Stimulated activated naive CD4-positive, alpha-beta T cell treated with Interleukin-2 at 50 U/mL for 16 hours (primary cell): ENCODE data around the gene RAB40C.
A peak's percentile ranks its signal among the peaks of the same experiment; 100 is the strongest.
"Not testable (repeated sequence)": the region's sequence is repeated elsewhere in the genome, so short reads cannot be mapped to it uniquely, and the experiment has no call there.

ENCODE experiments used
- DNase-seq: peaks from one replicate; lab custom pipeline; 2025; lab: John Stamatoyannopoulos, UW

Gene RAB40C

GRCh38 chr16:590815-591200, 942 bp downstream of the RAB40C start:
- DNase-seq = no peak

- no peak for DNase-seq
Observed at GRCh38 chr16:591231-591630, 1.4 kb downstream of the RAB40C start.

- DNase-seq = no peak
Observed at GRCh38 chr16:591892-592517, 2.1 kb downstream of the RAB40C start.

GRCh38 chr16:592518-593306, 2.8 kb downstream of the RAB40C start:
- DNase-seq = no peak

GRCh38 chr16:593406-593805, 3.5 kb downstream of the RAB40C start:
- no peak for DNase-seq

GRCh38 chr16:593807-594206, 3.9 kb downstream of the RAB40C start:
- no peak for DNase-seq

GRCh38 chr16:595094-595528, 5.2 kb downstream of the RAB40C start:
- DNase-seq = no peak

- no peak for DNase-seq
Observed at GRCh38 chr16:595942-596735, 6.3 kb downstream of the RAB40C start.

GRCh38 chr16:596736-597060, 6.8 kb downstream of the RAB40C start:
- no peak for DNase-seq

GRCh38 chr16:597655-598054, 7.8 kb downstream of the RAB40C start:
- DNase-seq = not testable (repeated sequence)

GRCh38 chr16:598823-599739, 9.2 kb downstream of the RAB40C start:
- no peak for DNase-seq

- no peak for DNase-seq
Observed at GRCh38 chr16:600781-601180, 10.9 kb downstream of the RAB40C start.

GRCh38 chr16:603933-604332, 14.1 kb downstream of the RAB40C start:
- DNase-seq = no peak

GRCh38 chr16:606656-607307, 16.9 kb downstream of the RAB40C start:
- no peak for DNase-seq

- DNase-seq = peak; percentile 34
Observed at GRCh38 chr16:608019-608418, 18.2 kb downstream of the RAB40C start.

GRCh38 chr16:609316-609715, 19.4 kb downstream of the RAB40C start:
- DNase-seq = no peak

GRCh38 chr16:609984-610383, 20.1 kb downstream of the RAB40C start:
- DNase-seq = no peak

- peak; percentile 53 for DNase-seq
Observed at GRCh38 chr16:610513-611381, 20.9 kb downstream of the RAB40C start.

- no peak for DNase-seq
Observed at GRCh38 chr16:615122-615521, 25.3 kb downstream of the RAB40C start.
